Measurements from ENCODE around the gene GDI1.

GDI1 gene

DNA sequence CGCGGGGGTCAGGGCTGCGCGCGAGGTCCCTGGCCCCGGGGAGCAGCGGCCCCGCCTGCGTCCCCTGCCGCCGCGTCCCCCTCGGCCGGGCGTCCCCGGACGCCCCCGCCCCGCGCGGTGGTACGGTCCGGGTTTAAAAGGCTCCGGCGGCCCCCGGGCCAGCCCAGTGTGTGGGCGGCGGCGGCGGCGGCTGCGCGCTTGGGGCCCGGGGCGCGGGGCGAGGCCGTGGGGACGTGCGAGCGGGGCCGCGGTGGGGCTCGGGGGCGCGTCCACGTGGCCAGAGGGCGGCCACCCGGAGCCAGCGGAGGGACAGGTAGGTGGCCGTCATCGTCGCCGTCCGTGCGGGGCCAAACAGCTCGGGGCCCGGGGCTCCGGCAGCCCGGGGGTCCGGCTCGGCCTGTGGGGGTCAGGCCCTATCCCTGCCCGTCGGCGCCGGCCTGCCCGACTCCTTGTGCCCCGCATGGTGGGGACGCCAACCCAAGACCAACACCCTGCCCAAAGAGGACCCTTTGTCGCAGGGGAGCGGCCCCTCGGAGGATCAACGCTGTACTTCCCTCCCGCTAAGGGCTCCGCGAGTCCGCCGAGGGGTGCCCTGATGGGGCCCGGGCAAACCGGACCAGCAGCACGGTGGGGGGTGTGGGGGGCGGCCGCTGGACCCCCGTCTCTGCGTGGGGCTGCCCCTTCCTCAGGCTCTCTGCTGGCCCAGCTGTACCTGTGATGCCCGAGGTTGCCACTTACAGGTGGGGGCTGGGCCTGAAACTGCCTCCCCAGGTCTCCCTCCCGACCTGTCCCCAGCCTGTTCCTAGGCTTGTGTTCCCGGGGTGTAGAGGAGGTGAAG, 21.4 kb downstream of the GDI1 start, which contains the start of gene PLXNA3:
Gene PLXNA3 (plus strand): TSS at position 166 of the 838 bp plus-strand sequence. CDS start 1,903 bp downstream, outside the sequence.
- TF ChIP-seq POU6F1 (CRISPR knock-in tag; IDR thresholded peaks at IDR 0.05; ENCODE audit: borderline replicate concordance, low read depth) (no peak), BACH2 (CRISPR knock-in tag; IDR thresholded peaks at IDR 0.05; ENCODE audit: borderline replicate concordance) (no peak), ZNF8 (CRISPR knock-in tag; IDR thresholded peaks at IDR 0.05) (no peak)
- TF ChIP-seq, protein P1, sequence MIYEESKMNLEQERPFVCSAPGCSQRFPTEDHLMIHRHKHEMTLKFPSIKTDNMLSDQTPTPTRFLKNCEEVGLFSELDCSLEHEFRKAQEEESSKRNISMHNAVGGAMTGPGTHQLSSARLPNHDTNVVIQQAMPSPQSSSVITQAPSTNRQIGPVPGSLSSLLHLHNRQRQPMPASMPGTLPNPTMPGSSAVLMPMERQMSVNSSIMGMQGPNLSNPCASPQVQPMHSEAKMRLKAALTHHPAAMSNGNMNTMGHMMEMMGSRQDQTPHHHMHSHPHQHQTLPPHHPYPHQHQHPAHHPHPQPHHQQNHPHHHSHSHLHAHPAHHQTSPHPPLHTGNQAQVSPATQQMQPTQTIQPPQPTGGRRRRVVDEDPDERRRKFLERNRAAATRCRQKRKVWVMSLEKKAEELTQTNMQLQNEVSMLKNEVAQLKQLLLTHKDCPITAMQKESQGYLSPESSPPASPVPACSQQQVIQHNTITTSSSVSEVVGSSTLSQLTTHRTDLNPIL (CRISPR knock-in tag; IDR thresholded peaks at IDR 0.05; ENCODE audit: low read depth), result no peak
- ATAC-seq, result peak; percentile 42

DNA sequence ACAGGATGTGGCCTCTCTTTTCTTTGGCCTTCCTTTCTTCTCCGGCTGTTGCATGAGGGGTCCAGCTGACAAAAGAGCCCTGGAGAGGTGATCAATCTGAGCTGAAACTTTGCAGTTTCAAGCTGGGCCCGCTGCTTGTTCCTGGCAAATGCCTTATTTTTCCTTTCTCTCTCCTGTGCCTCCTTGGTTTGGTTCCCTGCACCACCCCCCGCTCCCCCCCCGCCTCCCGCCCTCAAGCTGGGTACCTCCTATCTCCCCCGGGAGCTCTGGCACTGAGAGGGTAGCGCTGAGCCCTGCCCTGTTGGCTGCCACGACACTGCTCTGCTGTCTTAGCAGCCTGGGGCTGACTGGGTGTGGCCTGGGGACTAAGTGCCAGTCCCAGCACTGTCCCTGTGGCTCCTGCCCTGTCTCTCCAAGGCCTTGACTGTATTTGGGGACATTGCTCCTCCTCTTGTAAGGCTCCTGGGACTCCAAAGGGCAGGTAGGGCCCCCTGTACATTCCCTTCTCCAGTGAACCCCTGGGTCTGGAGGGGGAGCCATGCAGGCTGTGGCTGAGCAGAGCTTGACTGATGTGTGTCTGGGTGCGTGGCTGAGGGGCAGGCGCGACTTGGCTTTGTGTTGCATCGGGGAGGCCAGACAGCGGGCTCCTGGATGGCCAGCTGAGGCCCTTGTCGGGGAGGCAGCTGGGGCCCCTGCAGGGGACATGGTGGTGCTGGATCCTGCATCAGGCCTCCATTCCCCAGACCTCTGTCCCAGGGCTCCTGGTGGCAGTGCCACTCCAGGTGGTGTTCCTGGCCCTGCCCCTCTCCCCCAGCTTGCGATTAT, 22.2 kb downstream of the GDI1 start:
- TF ChIP-seq PATZ1 (CRISPR knock-in tag; IDR thresholded peaks at IDR 0.05; ENCODE audit: borderline replicate concordance) (no peak), ZFP3 (CRISPR knock-in tag; IDR thresholded peaks at IDR 0.05) (peak; percentile 75; the same call in 1 of the 2 replicates), CSDC2 (CRISPR knock-in tag; IDR thresholded peaks at IDR 0.05) (no peak), RARB (CRISPR knock-in tag; IDR thresholded peaks at IDR 0.05) (no peak), ZFP30 (CRISPR knock-in tag; IDR thresholded peaks at IDR 0.05) (no peak), ZC3H10 (CRISPR knock-in tag; IDR thresholded peaks at IDR 0.05) (no peak), ZNF565 (CRISPR knock-in tag; conservative IDR thresholded peaks at IDR 0.05; ENCODE audit: low read depth) (no peak)

GRCh38 chrX:154459832-154460231, 22.9 kb downstream of the GDI1 start:
- ATAC-seq, result peak; percentile 11
- TF ChIP-seq GLIS3 (CRISPR knock-in tag; IDR thresholded peaks at IDR 0.05), result no peak
- no peak for TF ChIP-seq OSR1 (CRISPR knock-in tag; IDR thresholded peaks at IDR 0.05)
- no peak for TF ChIP-seq ZNF8 (CRISPR knock-in tag; IDR thresholded peaks at IDR 0.05)
- no peak for TF ChIP-seq ZC3H10 (CRISPR knock-in tag; IDR thresholded peaks at IDR 0.05)
- TF ChIP-seq SNAI2 (CRISPR knock-in tag; IDR thresholded peaks at IDR 0.05), result no peak
- no peak for TF ChIP-seq POU6F1 (CRISPR knock-in tag; IDR thresholded peaks at IDR 0.05; ENCODE audit: borderline replicate concordance, low read depth)

More for the DNA sequence above, 22.2 kb downstream of the GDI1 start:
- peak; percentile 74 for ATAC-seq

GRCh38 chrX:154460326-154460725, 23.4 kb downstream of the GDI1 start:
- no peak for ATAC-seq
- no peak for TF ChIP-seq CSDC2 (CRISPR knock-in tag; IDR thresholded peaks at IDR 0.05)
- TF ChIP-seq, protein P1 (CRISPR knock-in tag; IDR thresholded peaks at IDR 0.05; ENCODE audit: low read depth), result no peak
- no peak for TF ChIP-seq GLIS3 (CRISPR knock-in tag; IDR thresholded peaks at IDR 0.05)
- no peak for TF ChIP-seq ARNTL (CRISPR knock-in tag; IDR thresholded peaks at IDR 0.05; ENCODE audit: borderline replicate concordance, low read depth)
- no peak for TF ChIP-seq BACH2 (CRISPR knock-in tag; IDR thresholded peaks at IDR 0.05; ENCODE audit: borderline replicate concordance)
- TF ChIP-seq CSRNP3 (CRISPR knock-in tag; IDR thresholded peaks at IDR 0.05), result no peak
- no peak for TF ChIP-seq ZC3H10 (CRISPR knock-in tag; IDR thresholded peaks at IDR 0.05)
- no peak for TF ChIP-seq ZNF8 (CRISPR knock-in tag; IDR thresholded peaks at IDR 0.05)
- TF ChIP-seq OSR1 (CRISPR knock-in tag; IDR thresholded peaks at IDR 0.05), result no peak
- TF ChIP-seq ESRRG (CRISPR knock-in tag; IDR thresholded peaks at IDR 0.05), result no peak
- TF ChIP-seq PATZ1 (CRISPR knock-in tag; IDR thresholded peaks at IDR 0.05; ENCODE audit: borderline replicate concordance), result no peak
- TF ChIP-seq ZNF565 (CRISPR knock-in tag; conservative IDR thresholded peaks at IDR 0.05; ENCODE audit: low read depth), result no peak
- no peak for TF ChIP-seq TOX (CRISPR knock-in tag; IDR thresholded peaks at IDR 0.05; ENCODE audit: borderline replicate concordance)
- no peak for TF ChIP-seq ZNF70 (CRISPR knock-in tag; IDR thresholded peaks at IDR 0.05)

Measured in SK-N-SH treated with all-trans-retinoic acid at 6 μM for 48 hours (cell line).